Measurements from ENCODE around the gene MASP1. TPM values are rescaled to one million over a fixed set of nuclear protein-coding genes. Genes with fewer than 3 reads are reported as not detected.
"Not testable (repeated sequence)": the region's sequence is repeated elsewhere in the genome, so short reads cannot be mapped to it uniquely, and the experiment has no call there.

MASP1 gene
- total RNA-seq, 2 donors from 2014 or later = 0.52 to 11.1 TPM

GRCh38 chr3:187207062-187207461, 84.5 kb downstream of the MASP1 start:
- intact Hi-C loops (cut with DNase I) = no loop called here
- Histone ChIP-seq H3K4me1 (no peaks in the 10 kb centered on the region), H3K27ac (no peak overlapping the region), H3K4me3 (no peak overlapping the region), H3K9ac (ENCODE audit: low read depth in 2 of 2, low read length in 2 of 2) (no peak overlapping the region), H3K27me3 (no peaks in the 10 kb centered on the region), H3K9me3 (no peaks in the 10 kb centered on the region), H3K36me3 (no peaks in the 10 kb centered on the region)
- TF ChIP-seq, protein P1, sequence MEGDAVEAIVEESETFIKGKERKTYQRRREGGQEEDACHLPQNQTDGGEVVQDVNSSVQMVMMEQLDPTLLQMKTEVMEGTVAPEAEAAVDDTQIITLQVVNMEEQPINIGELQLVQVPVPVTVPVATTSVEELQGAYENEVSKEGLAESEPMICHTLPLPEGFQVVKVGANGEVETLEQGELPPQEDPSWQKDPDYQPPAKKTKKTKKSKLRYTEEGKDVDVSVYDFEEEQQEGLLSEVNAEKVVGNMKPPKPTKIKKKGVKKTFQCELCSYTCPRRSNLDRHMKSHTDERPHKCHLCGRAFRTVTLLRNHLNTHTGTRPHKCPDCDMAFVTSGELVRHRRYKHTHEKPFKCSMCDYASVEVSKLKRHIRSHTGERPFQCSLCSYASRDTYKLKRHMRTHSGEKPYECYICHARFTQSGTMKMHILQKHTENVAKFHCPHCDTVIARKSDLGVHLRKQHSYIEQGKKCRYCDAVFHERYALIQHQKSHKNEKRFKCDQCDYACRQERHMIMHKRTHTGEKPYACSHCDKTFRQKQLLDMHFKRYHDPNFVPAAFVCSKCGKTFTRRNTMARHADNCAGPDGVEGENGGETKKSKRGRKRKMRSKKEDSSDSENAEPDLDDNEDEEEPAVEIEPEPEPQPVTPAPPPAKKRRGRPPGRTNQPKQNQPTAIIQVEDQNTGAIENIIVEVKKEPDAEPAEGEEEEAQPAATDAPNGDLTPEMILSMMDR (IDR thresholded peaks at IDR 0.05) = no peak
- no peak for DNase-seq

- DNase-seq = no peak
- intact Hi-C loops (cut with DNase I) = no loop called here
- Histone ChIP-seq H3K27me3 (no peaks in the 10 kb centered on the region), H3K4me3 (no peak overlapping the region), H3K36me3 (no peaks in the 10 kb centered on the region), H3K9ac (ENCODE audit: low read depth in 2 of 2, low read length in 2 of 2) (no peak overlapping the region), H3K27ac (no peak overlapping the region), H3K4me1 (no peaks in the 10 kb centered on the region), H3K9me3 (no peaks in the 10 kb centered on the region)
- TF ChIP-seq, protein P1 (IDR thresholded peaks at IDR 0.05) = no peak
Observed at GRCh38 chr3:187205683-187206082, 85.9 kb downstream of the MASP1 start.

- H3K27me3 ChIP-seq; H3K9ac ChIP-seq (ENCODE audit: low read depth in 2 of 2, low read length in 2 of 2); intact Hi-C loops (cut with DNase I); H3K4me1 ChIP-seq; H3K4me3 ChIP-seq; H3K9me3 ChIP-seq; DNase-seq; H3K36me3 ChIP-seq; H3K27ac ChIP-seq: not testable (repeated sequence)
Observed at GRCh38 chr3:187199463-187200050, 92.0 kb downstream of the MASP1 start.

DNA sequence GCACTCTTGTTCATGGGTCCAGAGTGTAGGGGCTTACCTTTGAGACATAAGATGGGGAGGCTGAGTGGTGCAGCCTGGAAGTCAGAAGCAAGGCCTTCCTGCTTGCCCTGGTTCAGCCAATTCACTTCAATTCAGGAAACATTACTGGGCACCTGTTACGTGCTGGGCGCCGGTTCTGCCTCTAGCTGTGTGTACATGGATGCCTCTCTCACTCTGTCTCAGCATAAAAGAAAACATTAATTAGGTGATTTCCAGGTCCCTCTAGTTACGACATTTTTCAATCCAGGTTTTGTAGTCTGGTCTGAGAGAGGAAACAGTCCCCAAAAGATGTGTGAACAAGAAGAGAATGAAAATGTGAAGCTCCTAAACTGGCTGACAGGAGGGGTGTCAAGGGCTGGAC, 93.0 kb downstream of the MASP1 start:
- intact Hi-C loops (cut with DNase I) = no loop called here
- TF ChIP-seq, protein P1 (IDR thresholded peaks at IDR 0.05) = no peak
- no peak overlapping the region for H3K9ac ChIP-seq (ENCODE audit: low read depth in 2 of 2, low read length in 2 of 2)

DNA sequence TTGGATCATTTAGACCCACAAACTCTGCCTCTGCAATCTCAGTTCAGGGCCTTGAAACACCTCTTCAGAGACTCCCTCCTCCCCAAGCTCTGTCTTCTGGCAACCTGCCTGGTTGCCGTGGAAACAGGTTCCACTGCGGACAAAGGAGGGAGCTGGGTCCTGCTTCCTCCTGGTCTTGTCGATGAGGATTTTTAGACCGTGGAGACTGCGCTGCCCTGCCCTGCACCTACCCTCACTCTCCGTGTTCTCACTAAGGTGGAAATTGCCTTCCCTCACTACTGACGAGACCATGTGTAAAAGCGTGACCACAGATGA, 94.2 kb downstream of the MASP1 start, which contains the start of gene RTP1:
RTP1 (plus strand) TSS at position 152 of the 315 bp plus-strand sequence; CDS start at position 182, 30 bp downstream.
- H3K9me3 ChIP-seq = no peaks in the 10 kb centered on the region
- H3K36me3 ChIP-seq = no peaks in the 10 kb centered on the region
- intact Hi-C loops (cut with DNase I) = no loop called here
- TF ChIP-seq, protein P1 (IDR thresholded peaks at IDR 0.05) = no peak
- no peak for DNase-seq
- no peak within 1 kb of the TSS for H3K9ac ChIP-seq (ENCODE audit: low read depth in 2 of 2, low read length in 2 of 2)
- H3K4me1 ChIP-seq = no peaks in the 10 kb centered on the region
- no peaks in the 10 kb centered on the region for H3K27me3 ChIP-seq
- H3K27ac ChIP-seq = no peak within 1 kb of the TSS
- H3K4me3 ChIP-seq = no peak within 1 kb of the TSS

More for the DNA sequence above, 93.0 kb downstream of the MASP1 start:
- no peak for DNase-seq
- no peaks in the 10 kb centered on the region for H3K9me3 ChIP-seq
- H3K27me3 ChIP-seq = no peaks in the 10 kb centered on the region
- no peak overlapping the region for H3K4me3 ChIP-seq
- no peaks in the 10 kb centered on the region for H3K4me1 ChIP-seq
- no peak overlapping the region for H3K27ac ChIP-seq
- no peaks in the 10 kb centered on the region for H3K36me3 ChIP-seq

DNA sequence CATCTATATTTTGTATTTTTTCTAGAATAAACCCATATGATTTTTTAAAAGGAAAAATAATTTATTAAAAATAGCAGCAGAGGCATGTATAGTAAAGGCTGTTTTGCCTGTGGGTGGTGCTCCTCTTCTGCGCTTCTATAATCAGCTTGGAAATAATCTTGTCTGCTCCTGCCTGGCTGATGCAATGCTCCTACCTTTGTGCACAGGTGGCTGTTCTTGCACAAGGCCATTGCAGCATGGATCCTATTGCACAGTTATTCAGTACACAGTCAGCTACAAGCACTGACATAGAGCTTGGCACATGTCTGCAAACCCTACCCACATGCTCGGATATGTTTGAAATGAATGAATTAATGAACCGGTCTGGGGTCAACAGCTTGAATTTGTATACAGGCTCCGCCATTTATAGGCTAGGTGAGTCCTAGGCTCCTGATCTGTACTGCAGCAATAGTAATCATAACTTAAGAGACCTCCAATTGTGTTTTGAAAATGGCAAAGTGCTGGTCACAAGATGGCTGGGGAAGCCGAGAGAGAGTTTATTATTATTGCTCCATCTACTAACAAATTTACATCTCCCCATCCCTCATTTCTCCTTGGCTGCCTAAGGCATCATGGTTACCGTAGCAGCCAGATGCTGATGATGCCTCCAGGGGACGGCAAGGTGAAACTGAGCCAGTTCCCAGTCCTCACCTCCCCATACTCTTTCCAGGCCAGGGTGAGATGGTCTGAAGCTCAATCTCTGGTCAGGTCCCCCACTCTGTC, 94.8 kb downstream of the MASP1 start:
- DNase-seq = no peak
- Histone ChIP-seq H3K27ac (no peak overlapping the region), H3K36me3 (no peaks in the 10 kb centered on the region), H3K9me3 (no peaks in the 10 kb centered on the region), H3K27me3 (no peaks in the 10 kb centered on the region), H3K9ac (ENCODE audit: low read depth in 2 of 2, low read length in 2 of 2) (no peak overlapping the region), H3K4me1 (no peaks in the 10 kb centered on the region), H3K4me3 (no peak overlapping the region)
- intact Hi-C loops (cut with DNase I) = no loop called here
- TF ChIP-seq, protein P1 (IDR thresholded peaks at IDR 0.05) = no peak
